Measurements from ENCODE around the gene LGI2. TPM values are rescaled to one million over a fixed set of nuclear protein-coding genes. Genes with fewer than 3 reads are reported as not detected.
"Not testable (repeated sequence)": the region's sequence is repeated elsewhere in the genome, so short reads cannot be mapped to it uniquely, and the experiment has no call there.

LGI2 gene
- total and polyA plus RNA-seq, 4 donors: 0.18 to 1.8 (median 0.88) TPM

DNA sequence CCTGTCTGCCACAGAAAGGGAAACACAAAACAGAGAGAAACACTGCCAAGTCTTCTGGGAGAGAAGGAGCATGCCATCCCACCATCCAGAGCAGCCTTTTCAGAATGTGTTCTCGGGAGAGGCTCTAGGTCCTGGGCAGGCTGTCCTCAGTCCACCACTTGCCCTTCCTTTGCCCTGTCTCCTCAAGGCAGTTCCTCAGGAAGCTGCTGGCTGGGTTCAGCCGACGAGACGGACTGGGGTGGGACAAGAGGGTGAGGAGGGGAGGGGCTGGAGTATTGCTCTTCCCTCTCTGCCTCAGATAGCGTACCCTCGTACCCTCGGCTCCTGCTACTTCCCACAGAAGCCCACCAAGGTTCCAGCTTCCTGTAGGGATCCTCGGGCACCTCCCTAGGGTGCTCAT, 26.6 kb upstream of the LGI2 start:
- Histone ChIP-seq H3K4me1 (ENCODE audit: control insufficient read depth in 5 of 5, insufficient read depth in 5 of 5, low read length in 5 of 5) (peaks cover 0 to 18% (median 2%) of the 10 kb centered on the region in 5 donors), H3K4me3 (no peak overlapping the region), H3K9ac (ENCODE audit: insufficient read depth in 1 of 2, low read length in 2 of 2) (no peak overlapping the region), H3K27ac (ENCODE audit: low read depth in 1 of 2, low read length in 1 of 2) (no peak overlapping the region), H3K36me3 (ENCODE audit: control insufficient read depth in 4 of 4, insufficient read depth in 4 of 4, low read length in 4 of 4) (no peaks in the 10 kb centered on the region), H3K9me3 (ENCODE audit: control insufficient read depth in 4 of 4, insufficient read depth in 3 of 4, low read length in 3 of 4) (peaks cover 0 to 5% (median 0%) of the 10 kb centered on the region in 4 donors), H3K27me3 (ENCODE audit: control insufficient read depth in 3 of 3, insufficient read depth in 3 of 3, low read length in 2 of 3) (no peaks in the 10 kb centered on the region)
- WGBS, 2 donors: 42 to 46% methylated on average over 8 of the region's 8 CpGs
- TF ChIP-seq CTCF (IDR thresholded peaks at IDR 0.05; ENCODE audit: control extremely low read depth, extremely low read depth): no peak
- no peak for ATAC-seq (ENCODE audit: insufficient read depth, low FRiP score)
- no peak for DNase-seq

DNA sequence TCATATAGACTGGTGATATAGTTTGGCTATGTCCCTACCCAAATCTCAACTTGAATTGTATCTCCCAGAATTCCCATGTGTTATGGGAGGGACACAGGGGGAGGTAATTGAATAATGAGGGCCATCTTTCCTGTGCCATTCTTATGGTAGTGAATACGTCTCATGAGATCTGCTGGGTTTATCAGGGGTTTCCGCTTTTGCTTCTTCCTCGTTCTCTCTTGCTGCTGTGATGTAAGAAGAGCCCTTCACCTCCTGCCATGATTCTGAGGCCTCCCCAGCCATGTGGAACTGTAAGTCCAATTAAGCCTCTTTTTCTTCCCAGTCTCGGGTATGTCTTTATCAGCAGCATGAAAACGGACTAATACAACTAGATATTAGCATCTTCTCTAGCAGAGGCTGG, 21.3 kb upstream of the LGI2 start:
- H3K27me3 ChIP-seq (ENCODE audit: control insufficient read depth in 3 of 3, insufficient read depth in 3 of 3, low read length in 2 of 3); H3K9ac ChIP-seq (ENCODE audit: insufficient read depth in 1 of 2, low read length in 2 of 2); ATAC-seq (ENCODE audit: insufficient read depth, low FRiP score); H3K9me3 ChIP-seq (ENCODE audit: control insufficient read depth in 4 of 4, insufficient read depth in 3 of 4, low read length in 3 of 4); H3K4me3 ChIP-seq; H3K4me1 ChIP-seq (ENCODE audit: control insufficient read depth in 5 of 5, insufficient read depth in 5 of 5, low read length in 5 of 5); H3K27ac ChIP-seq (ENCODE audit: low read depth in 1 of 2, low read length in 1 of 2); H3K36me3 ChIP-seq (ENCODE audit: control insufficient read depth in 4 of 4, insufficient read depth in 4 of 4, low read length in 4 of 4); DNase-seq: not testable (repeated sequence)
- WGBS, 2 donors: 86 to 93% methylated on average over 5 of the region's 5 CpGs

GRCh38 chr4:25051534-25051933, 20.8 kb upstream of the LGI2 start:
- Histone ChIP-seq H3K9me3 (ENCODE audit: control insufficient read depth in 4 of 4, insufficient read depth in 3 of 4, low read length in 3 of 4) (peaks cover 0 to 9% (median 1%) of the 10 kb centered on the region in 4 donors), H3K27ac (ENCODE audit: low read depth in 1 of 2, low read length in 1 of 2) (no peak overlapping the region), H3K27me3 (ENCODE audit: control insufficient read depth in 3 of 3, insufficient read depth in 3 of 3, low read length in 2 of 3) (no peaks in the 10 kb centered on the region), H3K4me1 (ENCODE audit: control insufficient read depth in 5 of 5, insufficient read depth in 5 of 5, low read length in 5 of 5) (peaks cover 0 to 2% (median 0%) of the 10 kb centered on the region in 5 donors), H3K4me3 (no peak overlapping the region), H3K36me3 (ENCODE audit: control insufficient read depth in 4 of 4, insufficient read depth in 4 of 4, low read length in 4 of 4) (no peaks in the 10 kb centered on the region), H3K9ac (ENCODE audit: insufficient read depth in 1 of 2, low read length in 2 of 2) (no peak overlapping the region)
- DNase-seq (no peak), ATAC-seq (ENCODE audit: insufficient read depth, low FRiP score) (no peak)
- TF ChIP-seq CTCF (IDR thresholded peaks at IDR 0.05; ENCODE audit: control extremely low read depth, extremely low read depth): no peak
- 80 to 94% methylated on average over 1 of the region's 1 CpG for WGBS, 2 donors

GRCh38 chr4:25050370-25051078, 19.8 kb upstream of the LGI2 start:
- Histone ChIP-seq H3K36me3 (ENCODE audit: control insufficient read depth in 4 of 4, insufficient read depth in 4 of 4, low read length in 4 of 4) (no peaks in the 10 kb centered on the region), H3K9me3 (ENCODE audit: control insufficient read depth in 4 of 4, insufficient read depth in 3 of 4, low read length in 3 of 4) (peaks cover 0 to 9% (median 1%) of the 10 kb centered on the region in 4 donors), H3K27me3 (ENCODE audit: control insufficient read depth in 3 of 3, insufficient read depth in 3 of 3, low read length in 2 of 3) (no peaks in the 10 kb centered on the region), H3K4me1 (ENCODE audit: control insufficient read depth in 5 of 5, insufficient read depth in 5 of 5, low read length in 5 of 5) (peaks cover 0 to 3% (median 0%) of the 10 kb centered on the region in 5 donors), H3K27ac (ENCODE audit: low read depth in 1 of 2, low read length in 1 of 2) (no peak overlapping the region), H3K4me3 (no peak overlapping the region), H3K9ac (ENCODE audit: insufficient read depth in 1 of 2, low read length in 2 of 2) (no peak overlapping the region)
- TF ChIP-seq CTCF (IDR thresholded peaks at IDR 0.05; ENCODE audit: control extremely low read depth, extremely low read depth): no peak
- DNase-seq (no peak), ATAC-seq (ENCODE audit: insufficient read depth, low FRiP score) (no peak)
- WGBS, 2 donors: 95 to 96% methylated on average over 5 of the region's 5 CpGs
